Neural cell (in vitro differentiated cells): Measurements from ENCODE around the gene ARHGDIG.

Source experiments
- CTCF ChIP-seq: fragments of 450-650 bp; IDR thresholded peaks from 2 replicates; pipeline ENCODE4 v1.5.1; 2014; ENCODE audit warnings: antibody characterized with exemption, mild to moderate bottlenecking, moderate library complexity; ENCODE audit not compliant: poor library complexity, severe bottlenecking
- EP300 ChIP-seq: fragments of 450-650 bp; conservative IDR thresholded peaks from 2 replicates; pipeline ENCODE4 v1.6.1; 2014; ENCODE audit warnings: antibody characterized with exemption, mild to moderate bottlenecking, moderate library complexity; ENCODE audit not compliant: poor library complexity, severe bottlenecking

- no peak for TF ChIP-seq CTCF
- no peak for TF ChIP-seq EP300
Observed at GRCh38 chr16:322476-323143, 42.2 kb downstream of the ARHGDIG start.
